GM12891 (cell line): Measurements from ENCODE around the gene DENND4B.

Experiments used
- PAX5 ChIP-seq: IDR thresholded peaks from 2 replicates; pipeline ENCODE4 v1.6.1; 2011; ENCODE audit warnings: low read length, moderate library complexity, mild to moderate bottlenecking; ENCODE audit not compliant: insufficient read depth, severe bottlenecking
- POLR2AphosphoS5 ChIP-seq: IDR thresholded peaks from 2 replicates; pipeline ENCODE4 v1.6.1; 2011; ENCODE audit warnings: low read depth, low read length, control low read depth
- SPI1 ChIP-seq: IDR thresholded peaks from 2 replicates; pipeline ENCODE4 v1.6.1; 2011; ENCODE audit warnings: low read depth, low read length, control low read depth

DNA sequence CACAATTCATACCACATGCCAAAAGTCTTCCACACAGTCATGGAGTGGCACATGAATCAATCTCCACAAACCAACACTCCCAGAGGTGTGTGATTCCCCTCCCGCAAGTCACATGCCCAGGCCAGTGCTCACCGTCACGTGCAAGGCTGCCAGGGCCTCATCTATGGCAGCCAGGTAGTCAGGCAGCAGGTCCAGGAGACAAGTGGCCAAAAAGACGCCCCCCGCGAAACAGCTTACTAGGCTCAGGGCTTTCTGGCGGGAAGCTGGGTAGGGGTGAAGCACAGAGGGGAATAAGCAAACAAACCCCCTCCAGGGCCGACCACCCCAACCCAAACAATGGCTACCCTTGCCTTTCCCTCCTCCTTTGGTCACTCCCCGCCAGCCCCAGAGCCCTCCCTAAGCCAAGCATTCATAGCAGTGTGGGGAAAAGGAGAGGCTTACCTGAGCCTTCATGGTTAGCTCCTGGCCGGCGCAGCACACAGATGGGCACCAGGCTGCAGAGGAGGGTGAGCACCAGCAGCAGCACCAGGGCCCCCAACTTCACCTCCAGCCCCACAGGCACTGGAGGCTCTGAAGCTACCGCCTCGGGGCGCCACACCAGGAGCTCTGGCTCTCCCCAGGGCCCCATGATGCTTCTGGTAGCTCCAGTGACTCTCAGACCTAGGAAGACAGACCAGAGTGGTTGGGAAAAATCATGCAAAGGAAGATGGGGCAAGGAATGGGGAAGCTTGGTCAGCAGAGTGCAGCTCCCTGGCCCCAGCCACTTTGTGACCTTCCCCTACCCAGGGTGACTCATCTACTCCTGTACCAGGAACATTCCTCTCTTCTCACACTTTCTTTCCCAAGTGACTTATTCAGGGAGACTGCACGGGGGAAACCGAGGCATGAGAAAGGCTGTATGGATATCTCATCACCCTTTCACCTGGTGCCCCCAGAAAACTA is 15.8 kb upstream of the DENND4B start:
- TF ChIP-seq PAX5 (no peak), SPI1 (no peak), POLR2AphosphoS5 (no peak)
